ENCODE data around the gene CAVIN3.

DNA sequence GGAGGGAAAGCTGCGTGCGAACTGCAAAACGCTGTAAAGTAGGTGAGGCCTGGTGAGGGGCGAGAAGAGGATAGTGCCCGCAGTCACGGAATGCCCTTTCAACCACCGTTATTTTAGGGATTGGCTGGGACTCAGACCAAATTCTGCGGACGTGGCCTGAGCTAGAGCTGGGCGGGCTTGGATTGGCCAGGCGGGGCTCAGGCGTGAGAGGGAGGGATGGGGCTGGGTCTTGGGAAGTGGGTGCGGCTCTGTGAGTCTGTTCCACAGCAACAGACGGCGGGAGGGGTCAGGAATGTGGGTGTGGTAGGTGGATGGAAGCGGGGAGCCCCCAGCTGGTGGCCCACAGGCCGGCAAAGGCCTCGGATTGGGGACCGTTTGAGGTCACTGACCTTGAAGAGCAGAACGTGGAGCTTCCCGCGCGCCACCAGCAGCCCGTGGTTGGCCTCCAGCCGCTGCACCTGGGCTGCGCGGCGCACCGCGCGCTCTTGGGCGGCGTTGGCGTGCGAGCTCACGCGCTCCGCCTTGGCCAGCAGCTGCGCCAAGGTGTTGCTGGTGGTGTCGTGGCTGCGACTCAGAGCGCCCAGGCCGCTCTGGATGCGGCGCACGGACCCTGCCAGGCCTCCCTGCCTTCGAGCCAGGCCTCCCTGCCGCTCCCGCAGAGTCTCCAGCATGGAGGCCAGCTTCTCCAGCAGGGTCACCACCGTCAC, 444 bp downstream of the CAVIN3 start:
- no peak; a peak in 1 of 4 replicates for TF ChIP-seq CTCF (conservative IDR thresholded peaks at IDR 0.05; ENCODE audit: low read depth in 2 of 2)
- no peak for TF ChIP-seq CREB1 (CRISPR knock-in tag; IDR thresholded peaks at IDR 0.05; ENCODE audit: low read depth)
- TF ChIP-seq POLR2AphosphoS5 (IDR thresholded peaks at IDR 0.05; ENCODE audit: low read depth): peak; percentile 45; the same call in 1 of the 2 replicates
- no peak for TF ChIP-seq EZH2 (IDR thresholded peaks at IDR 0.05; ENCODE audit: low read depth, unreplicated experiment)
- TF ChIP-seq REST (IDR thresholded peaks at IDR 0.05; ENCODE audit: unreplicated experiment): no peak
- no peak for TF ChIP-seq EZH2phosphoT487 (IDR thresholded peaks at IDR 0.05; ENCODE audit: unreplicated experiment)
- TF ChIP-seq JUNB (IDR thresholded peaks at IDR 0.05; ENCODE audit: unreplicated experiment): no peak
- no peak for TF ChIP-seq ZNF462 (CRISPR knock-in tag; IDR thresholded peaks at IDR 0.05)
- TF ChIP-seq NANOG (IDR thresholded peaks at IDR 0.05; ENCODE audit: borderline replicate concordance): no peak
- TF ChIP-seq ZNF331 (CRISPR knock-in tag; IDR thresholded peaks at IDR 0.05; ENCODE audit: low read depth): no peak
- TF ChIP-seq, protein P1, sequence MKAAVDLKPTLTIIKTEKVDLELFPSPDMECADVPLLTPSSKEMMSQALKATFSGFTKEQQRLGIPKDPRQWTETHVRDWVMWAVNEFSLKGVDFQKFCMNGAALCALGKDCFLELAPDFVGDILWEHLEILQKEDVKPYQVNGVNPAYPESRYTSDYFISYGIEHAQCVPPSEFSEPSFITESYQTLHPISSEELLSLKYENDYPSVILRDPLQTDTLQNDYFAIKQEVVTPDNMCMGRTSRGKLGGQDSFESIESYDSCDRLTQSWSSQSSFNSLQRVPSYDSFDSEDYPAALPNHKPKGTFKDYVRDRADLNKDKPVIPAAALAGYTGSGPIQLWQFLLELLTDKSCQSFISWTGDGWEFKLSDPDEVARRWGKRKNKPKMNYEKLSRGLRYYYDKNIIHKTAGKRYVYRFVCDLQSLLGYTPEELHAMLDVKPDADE (IDR thresholded peaks at IDR 0.05): no peak
- no peak for TF ChIP-seq ZNF114 (CRISPR knock-in tag; IDR thresholded peaks at IDR 0.05)
- no peak for TF ChIP-seq STAT1 (IDR thresholded peaks at IDR 0.05; ENCODE audit: unreplicated experiment)
